8988T (cell line): ENCODE results near the gene HIRIP3.

Experiments used
- DNase-seq: peaks from one replicate; pipeline ENCODE4 v3.0.0; 2011

Gene HIRIP3

GRCh38 chr16:29995911-29996765, 721 bp upstream of the HIRIP3 start, which contains the start of gene INO80E:
INO80E (plus strand) TSS chr16:29996241; CDS start chr16:29996311, 70 bp downstream.
- DNase-seq = peak; percentile 98

- no peak for DNase-seq
Measured at GRCh38 chr16:29994600-29995323, 655 bp downstream of the HIRIP3 start.

- no peak for DNase-seq
Measured at GRCh38 chr16:29993903-29994599, 1.4 kb downstream of the HIRIP3 start.

- DNase-seq = no peak
Measured at GRCh38 chr16:29993191-29993902, 2.1 kb downstream of the HIRIP3 start.

- DNase-seq = no peak
Measured at GRCh38 chr16:29992344-29992967, 3.0 kb downstream of the HIRIP3 start.

- no peak for DNase-seq
Measured at GRCh38 chr16:29991571-29991904, 3.9 kb downstream of the HIRIP3 start.

GRCh38 chr16:29990883-29991570, 4.4 kb downstream of the HIRIP3 start:
- no peak for DNase-seq

GRCh38 chr16:29990034-29990433, 5.4 kb downstream of the HIRIP3 start:
- no peak for DNase-seq

GRCh38 chr16:29989111-29989858, 6.1 kb downstream of the HIRIP3 start:
- no peak for DNase-seq

- no peak for DNase-seq
Measured at GRCh38 chr16:29988346-29989075, 6.9 kb downstream of the HIRIP3 start.

GRCh38 chr16:29987371-29988085, 7.9 kb downstream of the HIRIP3 start:
- no peak for DNase-seq

- DNase-seq = no peak
Measured at GRCh38 chr16:29986931-29987330, 8.5 kb downstream of the HIRIP3 start.

GRCh38 chr16:29986231-29986630, 9.2 kb downstream of the HIRIP3 start:
- DNase-seq = no peak

GRCh38 chr16:29985271-29985811, 10.1 kb downstream of the HIRIP3 start:
- no peak for DNase-seq

- DNase-seq = no peak
Measured at GRCh38 chr16:29984764-29985147, 10.7 kb downstream of the HIRIP3 start.

- DNase-seq = no peak
Measured at GRCh38 chr16:29984137-29984763, 11.2 kb downstream of the HIRIP3 start.

GRCh38 chr16:29983420-29984136, 11.8 kb downstream of the HIRIP3 start:
- no peak for DNase-seq
